ENCODE data around the gene NMNAT1. TPM values are rescaled to one million over a fixed set of nuclear protein-coding genes. Genes with fewer than 3 reads are reported as not detected.
A peak's percentile ranks its signal among the peaks of the same experiment; 100 is the strongest.

Gene NMNAT1
- total RNA-seq, 2 experiments from 2014 or later, result 6.5 to 10.0 TPM

- H3K9me3 Mint-ChIP-seq (ENCODE audit: low read depth), result no peaks in the 10 kb centered on the region
- peak overlapping the region; percentile 97 for H3K27ac Mint-ChIP-seq
- ATAC-seq, result peak; percentile 34
- H3K27me3 Mint-ChIP-seq, result no peaks in the 10 kb centered on the region
- H3K36me3 Mint-ChIP-seq, result peaks cover 2% of the 10 kb centered on the region
- peak overlapping the region; percentile 92 for H3K4me3 Mint-ChIP-seq
- CTCF ChIA-PET, result interaction anchor here (0.6 to 2.9 kb wide), 18 partner anchors 8 to 488 kb away, joined by 3 to 19 read pairs (median 4); partner anchors contain the start of gene CENPS
- peak; percentile 53 for DNase-seq
- peaks cover 25% of the 10 kb centered on the region for H3K4me1 Mint-ChIP-seq
Measured at GRCh38 chr1:9942399-9942938, 806 bp upstream of the NMNAT1 start.

GRCh38 chr1:9946315-9946714 lies 3.0 kb downstream of the NMNAT1 start:
- H3K4me3 Mint-ChIP-seq, result no peak overlapping the region
- ATAC-seq (no peak), DNase-seq (no peak)
- CTCF ChIA-PET, result interaction anchor here (0.6 kb wide), 1 partner anchor 156 kb away, joined by 4 read pairs; no protein-coding TSS in a partner anchor
- peaks cover 25% of the 10 kb centered on the region for H3K4me1 Mint-ChIP-seq
- no peaks in the 10 kb centered on the region for H3K36me3 Mint-ChIP-seq
- H3K27me3 Mint-ChIP-seq, result no peaks in the 10 kb centered on the region
- no peak overlapping the region for H3K27ac Mint-ChIP-seq
- no peaks in the 10 kb centered on the region for H3K9me3 Mint-ChIP-seq (ENCODE audit: low read depth)

- H3K9me3 Mint-ChIP-seq (ENCODE audit: low read depth), result no peaks in the 10 kb centered on the region
- no peaks in the 10 kb centered on the region for H3K36me3 Mint-ChIP-seq
- ATAC-seq (no peak), DNase-seq (no peak)
- H3K4me3 Mint-ChIP-seq, result no peak overlapping the region
- no peaks in the 10 kb centered on the region for H3K4me1 Mint-ChIP-seq
- H3K27ac Mint-ChIP-seq, result no peak overlapping the region
- no peaks in the 10 kb centered on the region for H3K27me3 Mint-ChIP-seq
- CTCF ChIA-PET, result interaction anchor here (1.1 kb wide), 1 partner anchor 8 kb away, joined by 3 read pairs; no protein-coding TSS in a partner anchor
Measured at GRCh38 chr1:9957726-9958125, 14.5 kb downstream of the NMNAT1 start.

DNA sequence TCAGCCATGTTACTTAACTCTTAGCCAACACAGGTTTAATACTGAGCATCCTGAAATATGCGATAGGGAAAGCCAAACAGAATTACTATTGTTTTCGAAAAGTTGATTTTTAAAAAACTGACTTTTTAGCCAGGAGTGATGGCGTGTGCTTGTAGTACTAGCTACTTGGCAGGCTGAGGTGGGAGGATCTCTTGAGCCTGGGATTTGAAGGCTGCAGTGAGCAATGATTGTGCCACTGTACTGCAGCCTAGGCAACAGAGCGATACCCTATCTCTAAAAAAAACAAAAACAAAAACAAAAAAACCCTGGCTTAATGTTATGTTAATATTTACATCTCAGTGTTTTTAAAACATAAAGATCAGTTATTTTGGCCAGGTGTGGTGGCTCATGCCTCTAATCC lies 16.7 kb downstream of the NMNAT1 start:
- no peak for ATAC-seq
- Mint-ChIP-seq H3K4me1 (no peaks in the 10 kb centered on the region), H3K9me3 (ENCODE audit: low read depth) (no peaks in the 10 kb centered on the region), H3K27ac (no peak overlapping the region), H3K4me3 (no peak overlapping the region), H3K36me3 (no peaks in the 10 kb centered on the region), H3K27me3 (no peaks in the 10 kb centered on the region)
- DNase-seq, result no peak
- CTCF ChIA-PET, result interaction anchor here (0.7 to 2.3 kb wide), 2 partner anchors 10 to 887 kb away, joined by 4 to 18 read pairs; no protein-coding TSS in a partner anchor

- CTCF ChIA-PET, result interaction anchor here (2.3 kb wide), 1 partner anchor 10 kb away, joined by 18 read pairs; no protein-coding TSS in a partner anchor
- Mint-ChIP-seq H3K36me3 (no peaks in the 10 kb centered on the region), H3K27me3 (no peaks in the 10 kb centered on the region), H3K4me1 (no peaks in the 10 kb centered on the region), H3K4me3 (no peak overlapping the region), H3K9me3 (ENCODE audit: low read depth) (no peaks in the 10 kb centered on the region), H3K27ac (no peak overlapping the region)
- DNase-seq (no peak), ATAC-seq (no peak)
Measured at GRCh38 chr1:9960706-9961562, 17.7 kb downstream of the NMNAT1 start.

DNA sequence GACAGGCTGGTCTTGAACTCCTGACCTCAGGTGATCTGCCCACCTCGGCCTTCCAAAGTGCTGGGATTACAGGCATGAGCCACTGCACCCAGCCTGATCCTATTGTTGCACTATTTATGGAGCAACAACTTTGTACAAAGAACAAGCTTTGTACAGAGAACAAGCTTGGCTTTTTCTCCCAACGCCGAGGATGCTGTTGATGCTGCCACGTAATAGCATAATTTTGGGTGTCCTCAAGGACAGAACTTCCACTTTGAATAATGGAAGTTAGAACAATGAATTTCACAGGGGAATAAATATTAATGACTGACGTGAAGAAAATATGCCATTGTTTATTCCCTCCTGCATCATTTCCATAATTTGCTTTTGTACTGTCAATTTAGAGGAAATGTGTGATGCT lies 41.0 kb downstream of the NMNAT1 start:
- Mint-ChIP-seq H3K9me3 (ENCODE audit: low read depth) (no peaks in the 10 kb centered on the region), H3K27ac (no peak overlapping the region), H3K4me3 (no peak overlapping the region), H3K4me1 (no peaks in the 10 kb centered on the region), H3K27me3 (no peaks in the 10 kb centered on the region), H3K36me3 (peaks cover 11% of the 10 kb centered on the region)
- DNase-seq (no peak), ATAC-seq (no peak)
- CTCF ChIA-PET, result interaction anchor here (1.1 kb wide), 1 partner anchor 34 kb away, joined by 3 read pairs; no protein-coding TSS in a partner anchor

DNA sequence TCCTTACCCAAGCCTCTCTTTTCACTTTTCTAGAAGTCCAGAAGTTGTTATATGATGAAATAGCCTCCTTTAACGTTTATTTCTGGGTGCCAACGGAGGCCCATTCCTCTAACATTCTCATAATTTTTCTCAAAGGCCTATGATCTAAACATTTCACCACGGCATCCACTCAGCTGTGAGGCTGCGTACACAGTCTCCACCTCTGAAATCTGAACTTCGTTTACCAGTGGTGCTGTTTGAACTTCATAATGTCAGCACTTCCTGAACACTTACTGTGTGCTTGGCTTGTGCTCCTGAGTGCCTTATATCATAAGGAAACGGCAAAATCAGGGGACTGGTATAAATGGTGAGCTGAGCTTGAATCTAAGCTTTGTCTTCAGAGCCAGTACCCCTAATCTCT lies 41.7 kb downstream of the NMNAT1 start:
- ATAC-seq (no peak), DNase-seq (no peak)
- Mint-ChIP-seq H3K36me3 (peaks cover 11% of the 10 kb centered on the region), H3K4me3 (no peak overlapping the region), H3K4me1 (no peaks in the 10 kb centered on the region), H3K27me3 (no peaks in the 10 kb centered on the region), H3K9me3 (ENCODE audit: low read depth) (no peaks in the 10 kb centered on the region), H3K27ac (no peak overlapping the region)
- CTCF ChIA-PET, result no interaction called here

DNA sequence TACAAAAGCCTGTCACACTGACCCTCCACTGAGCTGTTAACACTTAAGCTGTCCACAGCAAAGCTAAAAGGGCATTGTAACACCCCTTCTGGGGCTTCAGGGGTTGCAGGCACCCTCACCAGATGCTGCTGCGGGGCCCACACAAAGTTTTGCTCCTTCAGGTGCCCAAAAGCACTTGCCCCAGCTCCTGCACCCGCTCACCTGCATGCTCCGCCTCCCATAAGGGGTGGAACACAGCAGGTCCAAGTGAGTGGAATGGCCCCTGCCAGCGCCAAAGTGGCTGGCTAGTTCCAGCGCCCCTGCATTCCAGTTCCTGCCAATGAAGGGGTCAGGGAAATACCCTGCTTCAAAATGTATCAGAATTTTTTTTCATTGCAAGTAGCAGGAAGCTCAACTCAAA lies 46.5 kb downstream of the NMNAT1 start:
- no peak overlapping the region for H3K27ac Mint-ChIP-seq
- no peaks in the 10 kb centered on the region for H3K9me3 Mint-ChIP-seq (ENCODE audit: low read depth)
- CTCF ChIA-PET, result interaction anchor here (1.7 kb wide), 1 partner anchor 115 kb away, joined by 4 read pairs; no protein-coding TSS in a partner anchor
- H3K4me1 Mint-ChIP-seq, result no peaks in the 10 kb centered on the region
- no peak for DNase-seq
- H3K27me3 Mint-ChIP-seq, result peaks cover 8% of the 10 kb centered on the region
- no peak overlapping the region for H3K4me3 Mint-ChIP-seq
- ATAC-seq, result no peak
- H3K36me3 Mint-ChIP-seq, result no peaks in the 10 kb centered on the region

- no peaks in the 10 kb centered on the region for H3K36me3 Mint-ChIP-seq
- no peak overlapping the region for H3K4me3 Mint-ChIP-seq
- CTCF ChIA-PET, result no interaction called here
- no peaks in the 10 kb centered on the region for H3K9me3 Mint-ChIP-seq (ENCODE audit: low read depth)
- H3K4me1 Mint-ChIP-seq, result no peaks in the 10 kb centered on the region
- no peak overlapping the region for H3K27ac Mint-ChIP-seq
- H3K27me3 Mint-ChIP-seq, result peaks cover 11% of the 10 kb centered on the region
- ATAC-seq, result no peak
- no peak for DNase-seq
Measured at GRCh38 chr1:9990944-9991343, 47.7 kb downstream of the NMNAT1 start.

DNA sequence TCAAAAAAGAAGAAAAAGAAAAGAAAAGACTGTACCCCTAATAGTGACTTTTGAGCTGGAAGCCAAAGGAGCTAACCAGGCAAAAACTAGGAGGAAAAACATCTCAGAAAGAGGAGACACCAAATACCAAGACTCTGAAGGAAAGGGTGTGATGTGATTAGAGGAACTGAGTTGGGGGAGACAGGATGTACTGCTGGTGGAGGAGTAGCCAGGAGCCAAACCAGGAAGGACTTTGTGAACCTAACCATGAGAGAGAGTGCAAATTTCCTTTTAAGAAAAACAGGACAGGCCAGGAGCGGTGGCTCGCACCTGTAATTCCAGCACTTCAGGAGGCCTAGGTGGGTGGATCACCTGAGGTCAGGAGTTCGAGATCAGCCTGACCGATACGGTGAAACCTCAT lies 49.6 kb downstream of the NMNAT1 start:
- ATAC-seq (no peak), DNase-seq (no peak)
- Mint-ChIP-seq H3K27me3 (peaks cover 22% of the 10 kb centered on the region), H3K4me3 (no peak overlapping the region), H3K9me3 (ENCODE audit: low read depth) (no peaks in the 10 kb centered on the region), H3K36me3 (no peaks in the 10 kb centered on the region), H3K4me1 (peaks cover 5% of the 10 kb centered on the region), H3K27ac (no peak overlapping the region)
- CTCF ChIA-PET, result no interaction called here

- CTCF ChIA-PET, result interaction anchor here (0.7 kb wide), 1 partner anchor 498 kb away, joined by 3 read pairs; no protein-coding TSS in a partner anchor
- peaks cover 2% of the 10 kb centered on the region for H3K36me3 Mint-ChIP-seq
- H3K9me3 Mint-ChIP-seq (ENCODE audit: low read depth), result no peaks in the 10 kb centered on the region
- no peak overlapping the region for H3K27ac Mint-ChIP-seq
- peaks cover 8% of the 10 kb centered on the region for H3K4me1 Mint-ChIP-seq
- peaks cover 29% of the 10 kb centered on the region for H3K27me3 Mint-ChIP-seq
- ATAC-seq, result no peak
- no peak overlapping the region for H3K4me3 Mint-ChIP-seq
- no peak for DNase-seq
Measured at GRCh38 chr1:9993561-9994075, 50.3 kb downstream of the NMNAT1 start.

- H3K9me3 Mint-ChIP-seq (ENCODE audit: low read depth), result no peaks in the 10 kb centered on the region
- H3K27ac Mint-ChIP-seq, result no peak within 1 kb of the TSS
- ATAC-seq (peak; percentile 58), DNase-seq (no peak)
- H3K4me1 Mint-ChIP-seq, result peaks cover 9% of the 10 kb centered on the region
- H3K36me3 Mint-ChIP-seq, result peaks cover 4% of the 10 kb centered on the region
- CTCF ChIA-PET, result no interaction called here
- H3K4me3 Mint-ChIP-seq, result peak within 1 kb of the TSS; percentile 36
- H3K27me3 Mint-ChIP-seq, result peaks cover 48% of the 10 kb centered on the region
Measured at GRCh38 chr1:9996624-9997582, 53.6 kb downstream of the NMNAT1 start, which contains the start of gene RBP7. TSS of gene RBP7 (plus strand) at chr1:9997228. CDS start at chr1:9997259, 31 bp downstream.
